HAP-1 (cell line): Measurements from ENCODE around the gene MLC1.

Experiments
- DNase-seq, 2 experiments: peaks; one replicate each; pipeline ENCODE4 v3.0.0-alpha.2; 2016 to 2020; ENCODE audit warnings: low spot score in 2 of 2
- H3K27me3 ChIP-seq: fragments of 250-450 bp; sonication (Bioruptor Pico); 2 replicates; pipeline ENCODE4 v1.5.1; 2020; ENCODE audit warnings: low read depth, mild to moderate bottlenecking, moderate library complexity
- H3K36me3 ChIP-seq: fragments of 250-450 bp; sonication (Bioruptor Pico); replicated peaks from 2 replicates; pipeline ENCODE4 v1.5.1; 2020; ENCODE audit warnings: mild to moderate bottlenecking
- H3K4me1 ChIP-seq: fragments of 250-450 bp; sonication (Bioruptor Pico); 2 replicates; pipeline ENCODE4 v1.5.1; 2020; ENCODE audit warnings: mild to moderate bottlenecking
- H3K4me3 ChIP-seq: fragments of 250-450 bp; sonication (Bioruptor Pico); 2 replicates; pipeline ENCODE4 v1.5.1; 2020; ENCODE audit warnings: mild to moderate bottlenecking, moderate library complexity
- H3K9me3 ChIP-seq: fragments of 250-450 bp; sonication (Bioruptor Pico); 2 replicates; pipeline ENCODE4 v1.5.1; 2020; ENCODE audit warnings: mild to moderate bottlenecking, moderate library complexity
- in situ Hi-C: fragments of 300-500 bp; cut with MboI; formaldehyde crosslinking; loops from 3 replicates; pipeline ENCODE4 v1.14.3; 2020; ENCODE audit warnings: low sequenced_read_pairs, inconsistent platforms, mixed read lengths

The MLC1 gene

GRCh38 chr22:50051930-50052329, 33.3 kb downstream of the MLC1 start:
- DNase-seq = no peak
- in situ Hi-C loops = no loop called here
- Histone ChIP-seq H3K4me1 (no peaks in the 10 kb centered on the region), H3K9me3 (peaks cover 3% of the 10 kb centered on the region; the same call in 1 of the 2 replicates), H3K36me3 (no peaks in the 10 kb centered on the region), H3K27me3 (no peaks in the 10 kb centered on the region), H3K4me3 (no peak overlapping the region)

- no peaks in the 10 kb centered on the region for H3K36me3 ChIP-seq
- no peaks in the 10 kb centered on the region for H3K27me3 ChIP-seq
- H3K4me1 ChIP-seq = no peaks in the 10 kb centered on the region
- in situ Hi-C loops = no loop called here
- DNase-seq = no peak
- peaks cover 3% of the 10 kb centered on the region; the same call in 1 of the 2 replicates for H3K9me3 ChIP-seq
- H3K4me3 ChIP-seq = no peak overlapping the region
Measured at GRCh38 chr22:50049299-50050195, 35.7 kb downstream of the MLC1 start.

GRCh38 chr22:50048836-50049235, 36.4 kb downstream of the MLC1 start:
- Histone ChIP-seq H3K9me3 (peaks cover 3% of the 10 kb centered on the region; the same call in 1 of the 2 replicates), H3K4me1 (no peaks in the 10 kb centered on the region), H3K4me3 (no peak overlapping the region), H3K27me3 (no peaks in the 10 kb centered on the region; the same call in 1 of the 2 replicates), H3K36me3 (no peaks in the 10 kb centered on the region)
- in situ Hi-C loops = no loop called here
- no peak for DNase-seq

GRCh38 chr22:50048061-50048765, 37.0 kb downstream of the MLC1 start:
- no peaks in the 10 kb centered on the region for H3K36me3 ChIP-seq
- H3K4me1 ChIP-seq = no peaks in the 10 kb centered on the region
- H3K4me3 ChIP-seq = no peak overlapping the region
- in situ Hi-C loops = no loop called here
- H3K9me3 ChIP-seq = peaks cover 3% of the 10 kb centered on the region; the same call in 1 of the 2 replicates
- DNase-seq = no peak
- peaks cover 3% of the 10 kb centered on the region; the same call in 1 of the 2 replicates for H3K27me3 ChIP-seq

GRCh38 chr22:50047346-50047745, 37.9 kb downstream of the MLC1 start:
- no peaks in the 10 kb centered on the region for H3K36me3 ChIP-seq
- H3K27me3 ChIP-seq = peaks cover 3% of the 10 kb centered on the region; the same call in 1 of the 2 replicates
- no peak overlapping the region for H3K4me3 ChIP-seq
- no peak for DNase-seq
- peaks cover 3% of the 10 kb centered on the region; the same call in 1 of the 2 replicates for H3K9me3 ChIP-seq
- H3K4me1 ChIP-seq = no peaks in the 10 kb centered on the region
- in situ Hi-C loops = no loop called here

GRCh38 chr22:50046481-50047245, 38.6 kb downstream of the MLC1 start:
- DNase-seq = no peak
- H3K4me3 ChIP-seq = no peak overlapping the region
- in situ Hi-C loops = no loop called here
- H3K4me1 ChIP-seq = no peaks in the 10 kb centered on the region
- no peaks in the 10 kb centered on the region for H3K36me3 ChIP-seq
- 0 out of 2 replicates have a peak, but pooled peaks cover 2% of the 10 kb centered on the region for H3K9me3 ChIP-seq
- H3K27me3 ChIP-seq = peaks cover 3% of the 10 kb centered on the region; the same call in 1 of the 2 replicates

GRCh38 chr22:50046019-50046415, 39.2 kb downstream of the MLC1 start:
- Histone ChIP-seq H3K36me3 (no peaks in the 10 kb centered on the region), H3K9me3 (0 out of 2 replicates have a peak, but pooled peaks cover 2% of the 10 kb centered on the region), H3K4me1 (no peaks in the 10 kb centered on the region), H3K27me3 (peaks cover 3% of the 10 kb centered on the region; the same call in 1 of the 2 replicates), H3K4me3 (no peak overlapping the region)
- in situ Hi-C loops = no loop called here
- no peak for DNase-seq

GRCh38 chr22:50045211-50046018, 39.8 kb downstream of the MLC1 start:
- in situ Hi-C loops = no loop called here
- H3K4me3 ChIP-seq = no peak overlapping the region
- H3K27me3 ChIP-seq = peaks cover 3% of the 10 kb centered on the region; the same call in 1 of the 2 replicates
- no peak for DNase-seq
- no peaks in the 10 kb centered on the region for H3K36me3 ChIP-seq
- H3K9me3 ChIP-seq = 0 out of 2 replicates have a peak, but pooled peaks cover 2% of the 10 kb centered on the region
- no peaks in the 10 kb centered on the region for H3K4me1 ChIP-seq

GRCh38 chr22:50044485-50045118, 40.6 kb downstream of the MLC1 start:
- no peaks in the 10 kb centered on the region for H3K36me3 ChIP-seq
- no peak for DNase-seq
- peaks cover 3% of the 10 kb centered on the region; the same call in 1 of the 2 replicates for H3K27me3 ChIP-seq
- no peaks in the 10 kb centered on the region for H3K4me1 ChIP-seq
- H3K9me3 ChIP-seq = 0 out of 2 replicates have a peak, but pooled peaks cover 2% of the 10 kb centered on the region
- in situ Hi-C loops = no loop called here
- H3K4me3 ChIP-seq = no peak overlapping the region

GRCh38 chr22:50041361-50042065, 43.7 kb downstream of the MLC1 start:
- H3K36me3 ChIP-seq = no peaks in the 10 kb centered on the region
- no peak overlapping the region for H3K4me3 ChIP-seq
- no peak for DNase-seq
- H3K27me3 ChIP-seq = peaks cover 3% of the 10 kb centered on the region; the same call in 1 of the 2 replicates
- 0 out of 2 replicates have a peak, but pooled peaks cover 2% of the 10 kb centered on the region for H3K9me3 ChIP-seq
- no peaks in the 10 kb centered on the region for H3K4me1 ChIP-seq
- in situ Hi-C loops = no loop called here

- in situ Hi-C loops = no loop called here
- no peaks in the 10 kb centered on the region for H3K4me1 ChIP-seq
- H3K4me3 ChIP-seq = no peak overlapping the region
- DNase-seq = no peak
- H3K27me3 ChIP-seq = peaks cover 3% of the 10 kb centered on the region; the same call in 1 of the 2 replicates
- 0 out of 2 replicates have a peak, but pooled peaks cover 2% of the 10 kb centered on the region for H3K9me3 ChIP-seq
- H3K36me3 ChIP-seq = no peaks in the 10 kb centered on the region
Measured at GRCh38 chr22:50040717-50041116, 44.5 kb downstream of the MLC1 start.
